Measurements from ENCODE around the gene PLD2.

Gene PLD2

GRCh38 chr17:4842376-4842775, 35.4 kb downstream of the PLD2 start:
- ChIA-PET POLR2A (interaction anchor here (1.6 kb wide), 1 partner anchor 8 kb away, joined by 3 read pairs; no protein-coding TSS in a partner anchor), CTCF (interaction anchor here (0.7 kb wide), 2 partner anchors 53 to 54 kb away, joined by 3 read pairs; partner anchors contain the start of gene GLTPD2)
- Histone ChIP-seq H3K9me3 (ENCODE audit: control insufficient read depth, insufficient read depth, low read depth, low read length) (no peaks in the 10 kb centered on the region), H3K4me3 (ENCODE audit: low read depth, low read length) (no peak overlapping the region), H3K4me1 (ENCODE audit: control insufficient read depth, insufficient read depth, low read length) (peaks cover 5% of the 10 kb centered on the region; the same call in 1 of the 2 replicates), H3K36me3 (ENCODE audit: control insufficient read depth in 2 of 2, insufficient read depth in 1 of 2, low read length in 2 of 2) (peaks cover 0 to 3% of the 10 kb centered on the region in 2 experiments; a peak in 1 of 3 replicates), H3K27ac (ENCODE audit: extremely low read depth, low read depth, low read length) (no peak overlapping the region)
- TF ChIP-seq MYNN (tag by site-specific recombination; IDR thresholded peaks at IDR 0.05; ENCODE audit: borderline replicate concordance) (no peak), ZNF426 (tag by site-specific recombination; IDR thresholded peaks at IDR 0.05) (no peak), BCL11A (tag by site-specific recombination; IDR thresholded peaks at IDR 0.05; ENCODE audit: low read depth) (no peak), CTCF (tag by site-specific recombination; IDR thresholded peaks at IDR 0.05) (no peak), ZNF221 (tag by site-specific recombination; IDR thresholded peaks at IDR 0.05; ENCODE audit: borderline replicate concordance) (no peak), ZNF692 (tag by site-specific recombination; IDR thresholded peaks at IDR 0.05) (no peak), PATZ1 (tag by site-specific recombination; IDR thresholded peaks at IDR 0.05) (no peak), ZBTB48 (tag by site-specific recombination; IDR thresholded peaks at IDR 0.05) (no peak)

GRCh38 chr17:4843321-4844000, 36.5 kb downstream of the PLD2 start:
- TF ChIP-seq ZNF292 (tag by site-specific recombination; IDR thresholded peaks at IDR 0.05; ENCODE audit: borderline replicate concordance, low read depth): no peak
- TF ChIP-seq ZNF211 (tag by site-specific recombination; IDR thresholded peaks at IDR 0.05; ENCODE audit: low read depth): no peak
- TF ChIP-seq ZNF311 (tag by site-specific recombination; IDR thresholded peaks at IDR 0.05; ENCODE audit: borderline replicate concordance): no peak
- TF ChIP-seq WT1 (tag by site-specific recombination; IDR thresholded peaks at IDR 0.05): no peak
- no peak for TF ChIP-seq GFI1B (tag by site-specific recombination; IDR thresholded peaks at IDR 0.05)
- no peak for TF ChIP-seq ZNF660 (tag by site-specific recombination; IDR thresholded peaks at IDR 0.05)
- no peak for TF ChIP-seq ZNF670 (tag by site-specific recombination; IDR thresholded peaks at IDR 0.05; ENCODE audit: low read depth)
- no peak for TF ChIP-seq PATZ1 (tag by site-specific recombination; IDR thresholded peaks at IDR 0.05)
- no peak for TF ChIP-seq ZNF792 (tag by site-specific recombination; IDR thresholded peaks at IDR 0.05)
- ChIA-PET POLR2A (interaction anchor here (1.6 kb wide), 1 partner anchor 9 kb away, joined by 3 read pairs; no protein-coding TSS in a partner anchor), CTCF (no interaction called here)
- H3K27ac ChIP-seq (ENCODE audit: extremely low read depth, low read depth, low read length): no peak overlapping the region
- peaks cover 0 to 3% of the 10 kb centered on the region in 2 experiments; a peak in 1 of 3 replicates for H3K36me3 ChIP-seq (ENCODE audit: control insufficient read depth in 2 of 2, insufficient read depth in 1 of 2, low read length in 2 of 2)
- H3K4me1 ChIP-seq (ENCODE audit: control insufficient read depth, insufficient read depth, low read length): peaks cover 2% of the 10 kb centered on the region; the same call in 1 of the 2 replicates
- no peaks in the 10 kb centered on the region for H3K9me3 ChIP-seq (ENCODE audit: control insufficient read depth, insufficient read depth, low read depth, low read length)
- no peak overlapping the region for H3K4me3 ChIP-seq (ENCODE audit: low read depth, low read length)

All from HEK293 (cell line).